ENCODE measurements around the gene TOB2.

- TF ChIP-seq, protein P1, sequence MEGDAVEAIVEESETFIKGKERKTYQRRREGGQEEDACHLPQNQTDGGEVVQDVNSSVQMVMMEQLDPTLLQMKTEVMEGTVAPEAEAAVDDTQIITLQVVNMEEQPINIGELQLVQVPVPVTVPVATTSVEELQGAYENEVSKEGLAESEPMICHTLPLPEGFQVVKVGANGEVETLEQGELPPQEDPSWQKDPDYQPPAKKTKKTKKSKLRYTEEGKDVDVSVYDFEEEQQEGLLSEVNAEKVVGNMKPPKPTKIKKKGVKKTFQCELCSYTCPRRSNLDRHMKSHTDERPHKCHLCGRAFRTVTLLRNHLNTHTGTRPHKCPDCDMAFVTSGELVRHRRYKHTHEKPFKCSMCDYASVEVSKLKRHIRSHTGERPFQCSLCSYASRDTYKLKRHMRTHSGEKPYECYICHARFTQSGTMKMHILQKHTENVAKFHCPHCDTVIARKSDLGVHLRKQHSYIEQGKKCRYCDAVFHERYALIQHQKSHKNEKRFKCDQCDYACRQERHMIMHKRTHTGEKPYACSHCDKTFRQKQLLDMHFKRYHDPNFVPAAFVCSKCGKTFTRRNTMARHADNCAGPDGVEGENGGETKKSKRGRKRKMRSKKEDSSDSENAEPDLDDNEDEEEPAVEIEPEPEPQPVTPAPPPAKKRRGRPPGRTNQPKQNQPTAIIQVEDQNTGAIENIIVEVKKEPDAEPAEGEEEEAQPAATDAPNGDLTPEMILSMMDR (conservative IDR thresholded peaks at IDR 0.05), result no peak
- TF ChIP-seq ZFX (IDR thresholded peaks at IDR 0.05), result no peak
These were observed 40.7 kb upstream of the TOB2 start for GRCh38 chr22:41487037-41487935.

Measured in C4-2B (cell line).